PC-3 (cell line): Measurements from ENCODE around the gene USP20.

Experiments used
- EZH2 ChIP-seq: fragments of 300-600 bp; sonication (generic); IDR thresholded peaks from one replicate; pipeline ENCODE4 v1.6.1; 2017; ENCODE audit warnings: antibody characterized with exemption, mild to moderate bottlenecking, low read length; ENCODE audit not compliant: unreplicated experiment
- TF ChIP-seq, protein P1 (sequence below): fragments of 300-600 bp; sonication (generic); conservative IDR thresholded peaks from 2 replicates; pipeline ENCODE4 v1.5.1; 2017; ENCODE audit warnings: antibody characterized with exemption, low read depth, mild to moderate bottlenecking, low read length

DNA sequence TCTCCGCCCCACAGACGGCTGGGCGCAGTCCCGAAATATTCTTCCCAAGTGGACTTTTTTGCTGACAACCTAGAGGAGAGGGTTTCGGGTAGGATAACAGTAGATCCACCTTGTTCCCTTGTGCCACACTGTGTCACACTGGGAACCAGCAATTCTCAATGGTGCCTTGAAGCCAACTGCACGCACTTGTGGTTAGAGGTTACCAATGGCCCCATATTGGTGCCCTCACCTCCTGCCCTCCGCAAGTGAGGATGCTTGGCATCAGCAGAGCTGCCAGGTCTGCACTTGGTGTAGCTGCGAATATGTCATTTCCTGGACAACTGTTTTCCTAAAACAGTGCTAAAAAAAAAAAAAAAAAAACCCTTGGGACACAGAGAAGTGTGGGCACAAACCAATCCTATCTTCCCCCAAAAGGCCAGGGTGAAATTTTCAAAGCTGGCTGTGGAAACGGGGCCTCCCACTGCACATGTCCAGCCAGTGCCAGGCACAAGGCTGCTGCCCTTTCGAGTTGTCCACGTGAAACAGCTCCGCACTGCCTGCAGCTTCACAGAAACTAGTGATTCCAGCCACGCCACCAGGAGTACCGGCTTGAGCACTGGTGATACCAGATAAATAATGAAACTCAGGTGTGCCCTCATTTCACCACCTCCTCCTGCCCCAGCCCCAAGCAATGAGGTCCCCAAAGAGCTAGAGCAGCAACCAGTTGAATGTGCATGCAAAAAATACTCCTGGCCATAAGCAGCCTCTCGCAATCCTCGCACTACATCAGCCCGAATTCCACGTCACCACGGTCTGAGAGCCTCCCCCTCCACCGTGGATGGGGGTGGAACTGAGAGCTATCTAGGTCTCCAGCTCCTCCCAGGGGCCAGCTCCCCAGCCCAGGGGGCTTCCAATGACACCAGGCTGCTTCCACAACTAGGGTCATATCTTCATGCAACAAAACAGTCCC, 51.2 kb downstream of the USP20 start:
- TF ChIP-seq, protein P1, sequence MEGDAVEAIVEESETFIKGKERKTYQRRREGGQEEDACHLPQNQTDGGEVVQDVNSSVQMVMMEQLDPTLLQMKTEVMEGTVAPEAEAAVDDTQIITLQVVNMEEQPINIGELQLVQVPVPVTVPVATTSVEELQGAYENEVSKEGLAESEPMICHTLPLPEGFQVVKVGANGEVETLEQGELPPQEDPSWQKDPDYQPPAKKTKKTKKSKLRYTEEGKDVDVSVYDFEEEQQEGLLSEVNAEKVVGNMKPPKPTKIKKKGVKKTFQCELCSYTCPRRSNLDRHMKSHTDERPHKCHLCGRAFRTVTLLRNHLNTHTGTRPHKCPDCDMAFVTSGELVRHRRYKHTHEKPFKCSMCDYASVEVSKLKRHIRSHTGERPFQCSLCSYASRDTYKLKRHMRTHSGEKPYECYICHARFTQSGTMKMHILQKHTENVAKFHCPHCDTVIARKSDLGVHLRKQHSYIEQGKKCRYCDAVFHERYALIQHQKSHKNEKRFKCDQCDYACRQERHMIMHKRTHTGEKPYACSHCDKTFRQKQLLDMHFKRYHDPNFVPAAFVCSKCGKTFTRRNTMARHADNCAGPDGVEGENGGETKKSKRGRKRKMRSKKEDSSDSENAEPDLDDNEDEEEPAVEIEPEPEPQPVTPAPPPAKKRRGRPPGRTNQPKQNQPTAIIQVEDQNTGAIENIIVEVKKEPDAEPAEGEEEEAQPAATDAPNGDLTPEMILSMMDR: no peak
- TF ChIP-seq EZH2: no peak
